Caco-2 (cell line): ENCODE measurements around the gene OTOG. TPM values are rescaled to one million over a fixed set of nuclear protein-coding genes. Genes with fewer than 3 reads are reported as not detected.
A peak's percentile ranks its signal among the peaks of the same experiment; 100 is the strongest.

Source experiments
- BruUV-seq: library from RNA; stranded (reverse); fragments of 400-500 nt; replicated peaks from 2 replicates; lab custom pipeline; 2021; lab: Mats Ljungman, UMichigan
- CTCF ChIA-PET: fragments of 300-600 bp; sonication (Branson Sonifier 250); formaldehyde crosslinking; loops from one replicate; lab custom pipeline; 2022; ENCODE audit warnings: antibody characterized with exemption; lab: Charles Lee
- POLR2A ChIA-PET: fragments of 300-600 bp; sonication (Branson Sonifier 250); formaldehyde crosslinking; loops from one replicate; lab custom pipeline; 2022; ENCODE audit warnings: antibody characterized with exemption; lab: Charles Lee
- DNase-seq, 2 experiments: peaks; one replicate each; pipeline versions ENCODE4 v3.0.0 to v3.0.0-alpha.2; 2020 to 2022
- H3K27me3 ChIP-seq: replicated peaks from 2 replicates; pipeline ENCODE4 v1.6.0; 2011; ENCODE audit warnings: low read length; ENCODE audit not compliant: control insufficient read depth, insufficient read depth
- H3K36me3 ChIP-seq: 2 replicates; pipeline ENCODE4 v1.5.1; 2011; ENCODE audit warnings: low read length; ENCODE audit not compliant: control insufficient read depth, insufficient read depth
- H3K4me1 ChIP-seq: fragments of 250-450 bp; sonication (Bioruptor Pico); 2 replicates; pipeline ENCODE4 v1.5.1; 2020; ENCODE audit warnings: mild to moderate bottlenecking
- H3K4me3 ChIP-seq: 2 replicates; pipeline ENCODE4 v1.5.1; 2011; ENCODE audit warnings: low read depth, mild to moderate bottlenecking, control low read depth, low read length
- H3K9me3 ChIP-seq: fragments of 250-450 bp; sonication (Bioruptor Pico); 2 replicates; pipeline ENCODE4 v1.5.1; 2020; ENCODE audit warnings: mild to moderate bottlenecking, moderate library complexity
- H3K27ac Mint-ChIP-seq: one replicate; pipeline ENCODE4 v1.8.0; 2022; ENCODE audit warnings: mixed read lengths; ENCODE audit not compliant: unreplicated experiment
- H3K27me3 Mint-ChIP-seq: one replicate; pipeline ENCODE4 v1.8.0; 2022; ENCODE audit warnings: mixed read lengths; ENCODE audit not compliant: insufficient read depth, unreplicated experiment
- H3K36me3 Mint-ChIP-seq: one replicate; pipeline ENCODE4 v1.8.0; 2022; ENCODE audit warnings: mild to moderate bottlenecking, mixed read lengths; ENCODE audit not compliant: insufficient read depth, unreplicated experiment
- H3K4me1 Mint-ChIP-seq: one replicate; pipeline ENCODE4 v1.8.0; 2022; ENCODE audit warnings: low read depth, mixed read lengths; ENCODE audit not compliant: unreplicated experiment
- H3K4me3 Mint-ChIP-seq: one replicate; pipeline ENCODE4 v1.8.0; 2022; ENCODE audit warnings: mild to moderate bottlenecking, moderate library complexity, mixed read lengths; ENCODE audit not compliant: unreplicated experiment
- H3K9me3 Mint-ChIP-seq: one replicate; pipeline ENCODE4 v1.8.0; 2022; ENCODE audit warnings: mixed read lengths; ENCODE audit not compliant: unreplicated experiment
- intact Hi-C: fragments of 100-400 bp; cut with micrococcal nuclease; formaldehyde crosslinking; loops from one replicate; pipeline ENCODE4 v1.10.0; 2022; ENCODE audit not compliant: unreplicated experiment
- total RNA-seq: library from RNA; stranded (reverse); gene quantifications from 2 replicates; pipeline ENCODE4 v1.2.3, GENCODE V29; 2022
- TF ChIP-seq, protein P1 (sequence below), 2 experiments: fragments of 200-600 bp in 1 of 2; IDR thresholded peaks; 1 replicate in 1 of 2; 2 replicates in 1 of 2; pipeline versions ENCODE4 v1.5.1 to v1.8.0; 2011 to 2022; ENCODE audit warnings: antibody characterized with exemption in 1 of 2, control low read depth in 1 of 2, inconsistent platforms in 1 of 2, low read depth in 1 of 2, low read length in 1 of 2, mild to moderate bottlenecking in 1 of 2, moderate library complexity in 1 of 2; ENCODE audit not compliant: insufficient read depth in 1 of 2, severe bottlenecking in 1 of 2, unreplicated experiment in 1 of 2

The OTOG gene
- total RNA-seq, 1 experiment from 2014 or later = 0.95 TPM

DNA sequence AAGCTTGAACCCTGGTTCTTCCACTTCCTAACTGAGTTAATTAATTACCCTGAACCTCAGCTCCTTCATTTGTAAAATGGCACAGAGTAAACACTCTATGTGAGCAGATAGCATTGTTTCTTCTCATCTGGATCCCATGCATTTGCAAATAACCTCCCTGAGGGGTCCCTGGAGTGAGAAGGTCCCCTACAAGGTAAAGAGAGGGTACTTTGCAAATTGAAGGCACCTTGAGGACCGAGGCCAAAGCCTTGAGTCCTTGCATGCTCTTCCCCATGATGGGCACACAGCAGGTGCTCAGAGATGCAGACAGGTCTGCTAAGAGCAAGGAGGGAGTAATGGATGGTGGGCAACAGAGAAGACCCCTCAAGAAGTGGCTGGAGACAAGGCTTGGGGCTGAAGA lies 33.2 kb downstream of the OTOG start:
- Mint-ChIP-seq H3K9me3 (no peaks in the 10 kb centered on the region), H3K4me1 (no peaks in the 10 kb centered on the region), H3K4me3 (no peak overlapping the region), H3K27me3 (peaks cover 2% of the 10 kb centered on the region), H3K27ac (no peak overlapping the region), H3K36me3 (no peaks in the 10 kb centered on the region)
- CTCF ChIA-PET = no interaction called here
- intact Hi-C loops = no loop called here
- POLR2A ChIA-PET = no interaction called here
- Histone ChIP-seq H3K9me3 (no peaks in the 10 kb centered on the region), H3K36me3 (no peaks in the 10 kb centered on the region), H3K27me3 (no peaks in the 10 kb centered on the region), H3K4me1 (peaks cover 11% of the 10 kb centered on the region), H3K4me3 (no peak overlapping the region)
- TF ChIP-seq, protein P1, sequence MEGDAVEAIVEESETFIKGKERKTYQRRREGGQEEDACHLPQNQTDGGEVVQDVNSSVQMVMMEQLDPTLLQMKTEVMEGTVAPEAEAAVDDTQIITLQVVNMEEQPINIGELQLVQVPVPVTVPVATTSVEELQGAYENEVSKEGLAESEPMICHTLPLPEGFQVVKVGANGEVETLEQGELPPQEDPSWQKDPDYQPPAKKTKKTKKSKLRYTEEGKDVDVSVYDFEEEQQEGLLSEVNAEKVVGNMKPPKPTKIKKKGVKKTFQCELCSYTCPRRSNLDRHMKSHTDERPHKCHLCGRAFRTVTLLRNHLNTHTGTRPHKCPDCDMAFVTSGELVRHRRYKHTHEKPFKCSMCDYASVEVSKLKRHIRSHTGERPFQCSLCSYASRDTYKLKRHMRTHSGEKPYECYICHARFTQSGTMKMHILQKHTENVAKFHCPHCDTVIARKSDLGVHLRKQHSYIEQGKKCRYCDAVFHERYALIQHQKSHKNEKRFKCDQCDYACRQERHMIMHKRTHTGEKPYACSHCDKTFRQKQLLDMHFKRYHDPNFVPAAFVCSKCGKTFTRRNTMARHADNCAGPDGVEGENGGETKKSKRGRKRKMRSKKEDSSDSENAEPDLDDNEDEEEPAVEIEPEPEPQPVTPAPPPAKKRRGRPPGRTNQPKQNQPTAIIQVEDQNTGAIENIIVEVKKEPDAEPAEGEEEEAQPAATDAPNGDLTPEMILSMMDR (IDR thresholded peaks at IDR 0.05; ENCODE audit: insufficient read depth in 1 of 2, low read depth in 1 of 2, low read length in 1 of 2, severe bottlenecking in 1 of 2, unreplicated experiment in 1 of 2) = no peak
- BruUV-seq = no TSS peak
- peak in 1 of 2 experiments; percentile 9 for DNase-seq

DNA sequence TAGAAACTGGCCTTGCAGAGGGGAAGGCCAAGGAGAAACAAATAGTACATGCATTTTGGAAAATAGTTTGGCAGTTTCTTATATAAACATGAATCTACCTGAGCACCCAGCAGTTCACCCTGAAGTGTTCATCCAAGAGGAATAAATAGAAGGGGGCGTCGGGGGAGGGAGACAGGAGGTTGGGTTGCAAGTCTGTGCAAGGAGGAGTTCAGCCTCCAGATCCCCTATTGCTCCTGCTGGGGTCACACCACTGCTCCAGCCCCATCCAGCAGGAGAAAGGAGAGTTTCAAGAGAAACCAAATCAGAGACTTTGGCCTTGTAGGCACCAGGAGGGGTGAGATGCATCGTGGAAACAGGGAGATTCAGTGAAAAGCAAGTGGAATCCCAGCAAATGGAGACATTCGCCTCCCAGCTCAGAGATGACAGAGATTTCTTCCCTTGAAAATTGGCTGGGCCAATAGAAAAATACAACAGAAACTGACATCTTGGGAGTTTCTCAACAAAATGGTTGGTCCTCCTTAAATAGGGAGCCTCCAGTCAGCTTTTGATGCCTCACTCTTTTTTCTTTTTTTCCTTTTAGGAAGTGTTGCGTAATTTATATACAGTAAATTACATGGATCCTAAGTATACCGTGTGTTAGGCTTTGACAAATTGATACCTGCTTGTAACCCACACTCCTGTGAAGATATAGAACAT lies 34.1 kb downstream of the OTOG start:
- no peaks in the 10 kb centered on the region for H3K27me3 ChIP-seq
- CTCF ChIA-PET = no interaction called here
- DNase-seq = no peak

DNA sequence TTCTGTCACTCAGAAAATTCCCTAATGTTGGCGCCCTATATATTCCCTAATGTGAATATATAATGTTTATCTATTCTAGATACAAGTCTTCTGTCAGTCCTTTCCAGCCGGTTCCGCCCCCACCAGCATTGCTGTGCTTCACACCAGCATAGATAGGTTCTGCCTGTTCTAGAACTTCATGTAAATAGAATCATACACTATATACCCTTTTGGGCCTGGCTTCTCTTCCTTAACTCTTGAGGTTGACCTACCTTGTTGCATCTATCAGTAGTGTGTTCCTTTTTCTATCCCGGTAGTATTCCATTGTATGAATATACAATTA lies 34.6 kb downstream of the OTOG start:
- H3K36me3 ChIP-seq = no peaks in the 10 kb centered on the region
- H3K27me3 ChIP-seq = no peaks in the 10 kb centered on the region
- no peak overlapping the region for H3K4me3 ChIP-seq
- H3K36me3 Mint-ChIP-seq = no peaks in the 10 kb centered on the region
- no peak overlapping the region for H3K4me3 Mint-ChIP-seq
- CTCF ChIA-PET = no interaction called here
- H3K9me3 Mint-ChIP-seq = no peaks in the 10 kb centered on the region
- no TSS peak for BruUV-seq
- no peak overlapping the region for H3K27ac Mint-ChIP-seq
- H3K4me1 Mint-ChIP-seq = no peaks in the 10 kb centered on the region
- intact Hi-C loops = no loop called here
- no peaks in the 10 kb centered on the region for H3K9me3 ChIP-seq
- TF ChIP-seq, protein P1 (IDR thresholded peaks at IDR 0.05; ENCODE audit: insufficient read depth in 1 of 2, low read depth in 1 of 2, low read length in 1 of 2, severe bottlenecking in 1 of 2, unreplicated experiment in 1 of 2) = no peak
- H3K4me1 ChIP-seq = no peaks in the 10 kb centered on the region
- DNase-seq = no peak
- H3K27me3 Mint-ChIP-seq = peaks cover 2% of the 10 kb centered on the region
- POLR2A ChIA-PET = no interaction called here

More for the DNA sequence above, 34.1 kb downstream of the OTOG start:
- Histone ChIP-seq H3K4me1 (peaks cover 2% of the 10 kb centered on the region; the same call in 1 of the 2 replicates), H3K4me3 (no peak overlapping the region), H3K9me3 (no peaks in the 10 kb centered on the region), H3K36me3 (no peaks in the 10 kb centered on the region)
- TF ChIP-seq, protein P1 (IDR thresholded peaks at IDR 0.05; ENCODE audit: insufficient read depth in 1 of 2, low read depth in 1 of 2, low read length in 1 of 2, severe bottlenecking in 1 of 2, unreplicated experiment in 1 of 2) = no peak
- no peaks in the 10 kb centered on the region for H3K4me1 Mint-ChIP-seq
- no TSS peak for BruUV-seq
- peaks cover 2% of the 10 kb centered on the region for H3K27me3 Mint-ChIP-seq
- no peaks in the 10 kb centered on the region for H3K36me3 Mint-ChIP-seq
- no peaks in the 10 kb centered on the region for H3K9me3 Mint-ChIP-seq
- H3K4me3 Mint-ChIP-seq = no peak overlapping the region
- POLR2A ChIA-PET = no interaction called here
- intact Hi-C loops = no loop called here
- no peak overlapping the region for H3K27ac Mint-ChIP-seq
